Neural progenitor cell (in vitro differentiated cells): ENCODE results near the gene ESRRG.
A peak's percentile ranks its signal among the peaks of the same experiment; 100 is the strongest.

Source experiments
- CTCF ChIP-seq: fragments of 200-600 bp; sonication (generic); IDR thresholded peaks from 2 replicates; pipeline ENCODE4 v1.5.1; 2017; ENCODE audit warnings: antibody characterized with exemption, mild to moderate bottlenecking
- EZH2 ChIP-seq: fragments of 200-600 bp; sonication (generic); IDR thresholded peaks from 2 replicates; pipeline ENCODE4 v1.6.1; 2017; ENCODE audit warnings: antibody characterized with exemption, mild to moderate bottlenecking, moderate library complexity
- EZH2phosphoT487 ChIP-seq: fragments of 200-600 bp; sonication (generic); IDR thresholded peaks from 2 replicates; pipeline ENCODE4 v1.6.1; 2017; ENCODE audit warnings: antibody characterized with exemption

GRCh38 chr1:216750031-216750627 is 26.9 kb upstream of the ESRRG start:
- peak; percentile 74 for TF ChIP-seq CTCF
- no peak for TF ChIP-seq EZH2
- TF ChIP-seq EZH2phosphoT487: no peak
